ENCODE results near the gene CD46. TPM values are rescaled to one million over a fixed set of nuclear protein-coding genes. Genes with fewer than 3 reads are reported as not detected.

The CD46 gene
- total RNA-seq, 1 donor from 2014 or later = 228 TPM

Other genes starting within 250 kb of the CD46 start
- not detected for gene CR1L, start 106.9 kb upstream of the CD46 start, total RNA-seq
- 23.2 TPM for gene CD34, start 159.1 kb downstream of the CD46 start, total RNA-seq

Data from mucosa of gallbladder (tissue), 1 donor.